ENCODE measurements around the gene TMC5.
A peak's percentile ranks its signal among the peaks of the same experiment; 100 is the strongest.

The TMC5 gene

DNA sequence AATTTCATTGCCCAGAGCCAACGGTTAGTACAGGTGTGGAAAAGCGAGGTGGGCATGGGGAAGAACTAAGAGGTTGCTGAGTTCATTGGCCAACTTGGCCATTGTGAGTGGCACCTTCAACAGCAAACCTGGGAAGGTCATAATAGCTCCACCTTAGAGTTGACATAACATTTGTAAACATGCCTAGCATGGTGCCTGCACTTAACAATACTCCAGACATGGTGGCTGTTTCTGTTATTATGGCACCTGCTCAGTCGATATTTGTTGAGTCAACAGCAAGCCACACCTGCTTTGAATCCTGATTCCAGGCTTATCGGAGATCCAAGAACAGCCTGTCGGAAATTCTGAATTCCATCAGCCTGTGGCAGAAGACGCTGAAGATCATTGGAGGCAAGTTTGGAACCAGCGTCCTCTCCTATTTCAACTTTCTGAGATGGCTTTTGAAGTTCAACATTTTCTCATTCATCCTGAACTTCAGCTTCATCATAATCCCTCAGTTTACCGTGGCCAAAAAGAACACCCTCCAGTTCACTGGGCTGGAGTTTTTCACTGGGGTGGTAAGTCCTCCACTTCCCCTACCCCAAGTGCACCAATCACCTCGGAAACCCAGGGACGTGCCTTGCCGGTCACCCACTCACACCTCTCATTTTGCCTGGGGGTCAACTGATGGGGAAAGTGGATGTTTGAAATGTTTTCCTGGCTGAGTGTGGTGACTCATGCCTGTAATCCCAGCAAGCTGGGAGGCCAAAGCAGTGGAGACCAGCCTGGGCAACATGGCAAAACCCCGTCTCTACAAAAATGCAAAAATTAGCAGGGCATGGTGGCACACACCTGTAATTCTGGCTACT lies 46.0 kb downstream of the TMC5 start:
- no peak for DNase-seq

DNA sequence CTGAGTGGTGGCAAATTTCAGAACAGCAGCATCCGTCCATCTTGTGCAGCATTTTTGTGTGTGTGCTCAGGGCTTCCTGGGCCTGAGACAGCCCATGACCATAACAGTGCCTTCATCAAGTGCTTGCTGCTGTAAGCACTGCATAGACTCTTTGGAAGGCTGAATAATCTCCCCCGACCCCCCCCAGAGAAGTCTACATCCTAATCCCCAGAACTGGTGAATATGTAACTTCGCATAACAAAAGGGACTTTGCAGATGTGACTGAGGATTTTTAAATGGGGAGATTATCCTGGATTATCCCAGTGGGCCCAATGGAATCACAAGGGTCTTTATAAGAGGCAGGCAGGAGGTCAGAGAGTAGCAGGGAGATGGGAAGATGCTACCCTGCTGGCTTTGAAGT lies 50.6 kb downstream of the TMC5 start:
- DNase-seq: no peak

DNA sequence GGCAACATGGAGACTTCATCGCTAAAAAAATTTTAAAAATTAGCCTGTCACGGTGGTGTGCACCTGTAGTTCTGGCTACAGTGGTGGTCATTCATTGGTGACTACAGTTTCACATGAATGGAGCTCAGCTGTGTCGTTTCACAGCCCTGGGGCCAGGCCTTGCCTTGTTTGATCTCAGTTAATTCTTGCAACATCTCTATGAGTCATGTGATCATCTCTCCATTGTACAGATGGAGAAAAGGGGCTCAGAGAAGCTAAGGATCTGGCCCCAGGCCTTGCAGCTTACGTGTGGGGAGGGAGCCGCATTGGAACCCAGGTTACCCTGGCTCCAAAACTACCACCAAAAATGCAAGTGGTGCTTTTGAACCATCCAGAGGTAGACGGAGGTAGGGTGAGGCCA lies 54.8 kb downstream of the TMC5 start:
- DNase-seq: no peak

DNA sequence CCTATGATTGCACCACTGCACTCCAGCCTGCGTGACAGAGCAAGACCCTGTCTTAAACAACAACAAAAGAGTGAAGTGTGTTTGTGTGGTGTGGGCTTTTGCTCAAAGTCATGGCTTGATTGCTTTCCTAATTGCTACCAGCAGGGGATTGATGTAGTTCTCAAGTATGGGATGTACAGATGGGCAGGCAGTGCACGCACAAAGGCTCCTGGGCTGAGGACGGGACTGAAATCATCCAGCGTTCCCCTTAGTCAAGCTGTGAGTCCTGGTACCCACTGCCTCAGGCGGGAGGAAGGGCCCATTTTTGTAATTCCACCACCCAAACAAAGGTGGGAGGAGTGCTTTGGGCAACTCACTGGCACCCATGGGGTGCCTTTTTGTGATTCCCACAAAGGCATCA lies 56.9 kb downstream of the TMC5 start:
- DNase-seq: no peak

DNA sequence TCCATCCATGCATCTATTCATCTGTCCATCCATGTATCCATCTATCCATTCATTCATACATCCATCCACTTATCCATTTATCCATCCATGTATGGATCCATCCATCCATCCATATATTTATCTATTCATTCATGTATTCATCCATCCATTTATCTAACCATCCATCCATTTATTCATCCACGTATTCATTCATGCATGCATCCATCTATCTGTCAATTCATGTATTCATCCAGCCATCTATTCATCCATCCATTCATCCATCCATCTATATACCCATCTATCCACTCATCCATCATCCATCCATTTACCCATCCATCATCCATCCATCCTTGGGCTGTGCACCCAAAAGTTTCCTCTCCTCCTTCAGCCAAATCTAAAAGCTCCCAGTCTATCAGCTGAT lies 60.8 kb downstream of the TMC5 start:
- DNase-seq: no peak

DNA sequence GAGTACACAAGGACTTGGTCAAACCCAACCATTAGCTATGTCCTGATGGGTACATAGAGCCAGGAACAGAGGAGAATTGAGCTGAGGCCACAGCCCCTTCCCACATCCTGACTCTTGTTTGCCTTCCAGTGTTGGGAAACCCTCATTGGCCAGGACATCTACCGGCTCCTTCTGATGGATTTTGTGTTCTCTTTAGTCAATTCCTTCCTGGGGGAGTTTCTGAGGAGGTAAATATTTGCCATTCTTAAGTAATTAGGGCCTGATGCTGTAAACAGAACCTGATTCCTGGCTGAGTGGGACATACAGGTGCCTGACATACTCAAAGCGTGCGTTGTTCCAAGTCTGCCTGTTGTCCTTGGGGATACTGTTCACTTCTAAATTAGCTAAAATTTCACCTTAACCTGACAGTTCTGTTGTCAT lies 61.6 kb downstream of the TMC5 start:
- no peak for DNase-seq

DNA sequence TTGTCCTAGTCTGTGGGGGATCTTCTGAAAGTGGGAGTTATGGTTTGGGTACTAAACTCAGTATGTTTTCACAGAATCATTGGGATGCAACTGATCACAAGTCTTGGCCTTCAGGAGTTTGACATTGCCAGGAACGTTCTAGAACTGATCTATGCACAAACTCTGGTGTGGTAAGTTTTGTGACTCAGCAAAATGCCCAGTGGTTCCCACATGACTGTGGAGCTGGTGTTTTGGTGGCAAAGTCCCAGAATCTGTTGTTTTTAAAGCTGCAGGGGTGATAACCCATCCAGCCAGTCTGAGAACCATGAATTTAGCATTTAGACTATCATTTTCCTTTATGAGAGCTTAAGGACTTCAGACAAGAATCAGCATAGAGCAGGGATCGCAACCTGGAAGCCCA lies 63.6 kb downstream of the TMC5 start:
- no peak for DNase-seq

DNA sequence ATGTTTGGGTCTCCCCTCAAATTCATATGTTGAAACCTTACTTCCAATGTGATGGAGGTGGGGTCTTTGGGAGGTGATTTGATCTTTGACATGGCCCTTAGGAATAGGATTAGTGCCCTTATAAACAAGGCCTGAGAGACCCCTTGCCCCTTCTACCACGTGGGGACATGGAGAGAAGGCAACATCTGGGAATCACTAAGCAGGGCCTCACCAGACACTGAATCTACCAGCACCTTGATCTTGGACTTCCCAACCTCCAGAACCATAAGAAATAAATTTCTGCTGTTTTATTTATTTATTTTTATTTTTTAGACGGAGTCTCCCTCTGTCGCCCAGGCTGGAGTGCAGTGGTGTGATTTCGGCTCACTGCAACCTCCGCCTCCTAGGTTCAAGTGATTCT lies 64.1 kb downstream of the TMC5 start:
- DNase-seq: no peak

DNA sequence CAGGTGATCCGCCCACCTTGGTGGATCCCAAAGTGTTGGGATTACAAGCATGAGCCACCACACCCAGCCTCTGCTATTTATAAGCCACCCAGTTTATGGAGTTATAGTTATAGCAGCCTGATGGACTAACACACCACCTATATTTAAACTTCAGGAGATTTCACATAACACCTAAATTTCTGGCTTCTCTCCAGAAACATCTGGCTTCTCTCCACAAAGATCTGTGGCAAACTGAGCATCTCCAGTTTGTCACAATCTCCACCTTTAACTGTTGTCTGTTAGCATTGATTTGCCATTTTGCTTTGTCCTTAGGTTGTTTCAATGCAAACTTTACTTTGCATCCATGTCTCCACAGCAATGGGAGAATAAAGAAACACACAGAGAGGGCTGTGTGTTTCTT lies 64.6 kb downstream of the TMC5 start:
- no peak for DNase-seq

DNA sequence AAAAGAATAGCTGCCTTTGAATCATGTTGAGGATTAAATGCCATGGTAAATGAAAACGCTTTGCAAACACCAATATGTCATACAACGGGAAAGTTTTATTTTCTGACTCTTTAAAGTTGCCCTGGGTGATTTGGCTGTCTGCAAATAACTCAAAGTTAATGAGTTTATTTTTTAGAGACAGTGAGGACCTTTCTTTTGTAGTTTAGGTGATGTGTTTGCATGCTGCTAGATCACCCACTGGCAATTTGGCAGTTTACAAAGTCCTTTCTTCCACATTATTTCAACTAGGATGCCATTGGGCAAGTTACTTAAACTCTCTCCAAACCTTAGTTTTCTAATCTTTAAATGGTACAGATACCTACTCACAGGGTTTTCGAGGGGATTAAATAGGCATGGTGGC lies 66.4 kb downstream of the TMC5 start:
- no peak for DNase-seq

DNA sequence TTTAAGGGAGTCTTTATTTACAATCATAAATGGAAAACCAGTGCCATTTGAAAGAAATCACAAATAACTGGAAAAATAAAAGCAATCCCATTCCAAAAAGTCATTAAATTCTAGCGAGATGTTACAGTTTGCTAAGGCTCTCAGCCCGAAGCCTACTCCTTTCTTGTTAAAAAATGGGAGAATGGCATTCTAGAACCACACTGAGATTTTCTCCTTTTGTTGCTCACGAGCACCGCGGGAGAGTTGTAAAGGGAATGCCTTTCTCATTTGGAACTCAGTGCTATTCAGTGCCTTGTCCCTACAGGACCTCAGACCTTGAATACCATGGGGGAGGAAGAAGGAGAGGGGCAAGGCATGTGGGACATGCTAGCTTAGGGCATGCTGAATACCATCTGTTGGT lies 67.9 kb downstream of the TMC5 start:
- DNase-seq: no peak

DNA sequence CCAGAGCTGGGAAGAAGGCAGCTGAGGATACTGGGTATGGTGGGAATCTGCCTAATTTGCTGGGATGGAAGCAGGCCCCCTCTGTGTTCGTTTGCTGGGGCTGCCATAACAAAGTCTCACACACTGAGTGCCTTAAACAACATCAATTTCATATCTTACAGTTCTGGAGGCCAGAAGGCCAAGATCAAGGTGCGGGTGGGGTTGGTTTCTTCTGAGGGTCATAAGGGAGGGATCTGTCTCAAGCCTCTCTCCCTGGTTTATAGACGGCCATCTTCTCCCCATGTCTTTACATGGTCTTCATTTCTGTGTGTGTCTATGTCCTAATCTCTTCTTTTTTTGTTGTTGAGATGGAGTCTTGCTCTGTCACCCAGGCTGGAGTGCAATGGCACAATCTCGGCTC lies 68.4 kb downstream of the TMC5 start:
- no peak for DNase-seq

DNA sequence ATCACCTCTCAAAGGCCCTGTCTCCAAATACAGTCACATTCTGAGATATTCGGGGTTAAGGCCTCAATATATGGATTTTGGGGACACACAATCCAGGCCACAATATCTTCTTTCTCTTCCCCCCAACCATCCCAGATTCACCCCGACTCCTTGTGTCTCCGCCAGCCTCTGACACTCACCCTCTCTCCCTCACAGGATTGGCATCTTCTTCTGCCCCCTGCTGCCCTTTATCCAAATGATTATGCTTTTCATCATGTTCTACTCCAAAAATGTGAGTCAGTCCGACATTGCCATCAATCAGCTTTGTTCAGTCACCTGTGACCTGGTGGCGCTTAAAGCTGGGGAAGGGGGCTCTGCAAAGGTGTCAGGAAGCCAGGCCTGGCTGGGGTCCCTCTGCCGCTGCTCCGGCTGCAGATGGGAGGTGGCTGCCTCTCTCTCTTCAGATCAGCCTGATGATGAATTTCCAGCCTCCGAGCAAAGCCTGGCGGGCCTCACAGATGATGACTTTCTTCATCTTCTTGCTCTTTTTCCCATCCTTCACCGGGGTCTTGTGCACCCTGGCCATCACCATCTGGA lies 69.2 kb downstream of the TMC5 start:
- no peak for DNase-seq

DNA sequence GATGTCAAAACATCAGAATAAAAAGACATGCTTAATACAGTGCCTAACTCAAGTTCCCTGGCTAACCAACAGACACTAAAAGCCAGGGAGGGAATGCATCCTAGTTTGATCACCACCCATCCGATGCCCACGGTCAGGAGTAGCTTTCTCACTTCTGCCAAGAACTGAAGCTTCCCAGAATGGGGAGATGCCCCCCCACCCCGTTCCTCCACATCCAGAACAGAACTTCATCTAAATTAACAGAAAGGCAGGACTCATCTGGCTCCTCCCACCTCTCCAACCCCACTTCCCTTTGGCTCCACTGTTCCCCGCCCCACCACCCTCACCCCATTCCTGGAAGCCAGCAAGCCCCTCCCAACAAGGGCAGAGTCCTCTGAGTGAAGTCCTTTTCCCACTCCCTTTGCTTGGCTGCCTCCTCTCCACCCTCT lies 70.5 kb downstream of the TMC5 start:
- no peak for DNase-seq

DNA sequence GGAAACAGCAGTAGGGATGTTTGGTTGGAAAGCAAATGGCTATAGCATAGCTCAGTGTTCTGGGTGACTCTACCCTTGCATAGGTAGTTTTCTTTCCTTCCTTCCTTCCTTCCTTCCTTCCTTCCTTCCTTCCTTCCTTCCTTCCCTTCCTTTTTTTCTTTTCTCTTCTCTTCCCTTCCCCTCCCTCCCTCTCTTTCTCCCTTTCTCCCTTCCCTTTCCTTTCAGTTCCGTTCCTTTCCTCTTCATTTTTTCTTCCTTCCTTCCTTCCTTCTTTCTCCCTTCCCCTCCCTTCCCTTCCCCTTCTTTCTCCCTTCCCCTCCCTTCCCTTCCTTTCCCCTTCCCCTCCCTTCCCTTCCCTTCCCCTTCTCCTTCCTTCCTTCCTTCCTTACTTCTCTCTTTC lies 72.9 kb downstream of the TMC5 start:
- no peak for DNase-seq

DNA sequence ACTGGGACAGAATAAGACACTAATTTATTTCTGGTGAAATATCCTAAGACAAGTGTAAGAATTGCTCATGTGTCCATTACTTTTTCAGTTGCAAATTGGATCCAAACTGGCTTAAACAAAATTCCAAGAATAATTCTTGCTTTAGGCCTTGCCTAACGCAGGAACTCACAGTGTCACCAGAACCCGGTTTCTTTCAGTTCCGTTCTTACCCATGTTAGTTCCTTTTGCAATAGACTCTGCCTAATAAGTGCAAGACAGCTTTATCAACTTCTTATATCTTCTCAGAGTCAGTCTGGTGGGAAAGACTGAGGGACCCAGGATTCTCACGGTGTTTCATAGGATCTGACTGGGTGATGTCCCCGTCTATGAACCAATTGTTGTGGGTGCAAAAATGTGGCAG lies 79.5 kb downstream of the TMC5 start:
- no peak for DNase-seq

DNA sequence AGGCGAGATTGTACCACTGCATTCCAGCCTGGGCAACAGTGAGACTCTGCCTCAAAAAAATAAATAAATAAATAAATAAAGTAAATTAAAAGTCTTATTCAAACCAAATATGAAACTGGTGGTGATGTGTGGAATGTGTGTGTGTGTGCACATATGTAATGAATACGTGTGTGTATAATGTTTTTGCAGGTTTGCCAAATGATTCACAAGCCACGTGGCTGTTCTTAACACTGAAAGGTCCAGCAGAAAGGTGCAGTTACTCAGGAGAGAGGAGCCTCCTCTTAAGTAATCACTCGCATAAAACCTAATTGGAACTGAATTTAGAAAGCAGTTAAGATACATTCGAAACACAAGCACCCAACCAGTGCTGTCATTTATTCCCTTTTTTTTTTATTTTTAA lies 81.3 kb downstream of the TMC5 start:
- no peak for DNase-seq

DNA sequence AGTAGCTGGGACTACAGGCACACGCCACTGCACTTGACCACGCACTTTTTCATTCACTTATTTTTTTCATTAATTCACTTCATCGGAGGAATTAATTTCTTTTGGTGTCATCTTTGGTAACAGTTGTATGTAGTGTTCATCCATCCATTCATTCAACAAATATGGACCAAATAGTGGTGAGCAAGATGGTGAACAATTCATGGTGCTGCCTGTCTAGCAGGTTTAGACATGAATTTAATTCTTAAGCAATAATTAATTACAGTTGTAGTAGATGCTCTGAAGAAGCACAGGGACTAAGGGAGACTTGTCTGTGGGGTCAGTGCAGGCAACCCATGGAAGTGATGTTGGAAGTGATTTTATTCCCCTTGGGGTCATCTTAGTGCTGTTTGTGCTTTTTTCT lies 81.8 kb downstream of the TMC5 start:
- no peak for DNase-seq

DNA sequence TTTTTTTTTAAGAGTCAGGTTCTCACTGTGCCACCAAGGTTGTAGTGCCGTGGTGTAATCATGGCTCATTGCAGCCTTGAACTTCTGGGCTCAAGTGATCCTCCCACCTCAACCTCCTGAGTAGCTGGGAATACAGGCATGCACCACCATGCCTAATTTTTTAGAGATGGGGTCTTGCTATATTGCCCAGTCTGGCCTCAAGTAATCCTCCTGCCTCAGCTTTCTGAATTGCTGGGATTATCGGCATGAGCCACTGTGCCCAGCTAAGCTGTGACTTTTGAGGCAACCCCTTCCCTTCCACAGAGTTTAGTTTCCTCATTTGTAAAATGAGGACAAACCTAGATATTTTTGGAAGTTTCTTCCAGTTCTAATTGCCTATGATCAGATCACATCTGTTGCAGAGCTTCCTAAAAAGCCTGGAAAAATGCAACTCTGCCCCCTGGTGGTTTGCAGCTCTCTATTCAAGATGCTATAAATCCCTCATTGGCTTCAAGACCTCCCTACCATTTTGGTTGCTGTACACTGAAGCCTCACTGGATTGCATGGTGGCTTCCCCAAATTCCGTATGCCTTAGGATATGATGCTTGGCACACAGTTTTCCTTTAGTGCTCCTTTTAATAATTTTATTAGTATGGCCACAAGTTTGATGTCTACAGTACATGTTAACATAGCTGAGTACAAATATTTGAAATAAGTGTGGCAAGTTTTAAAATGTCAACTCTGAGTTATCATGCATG lies 84.9 kb downstream of the TMC5 start:
- DNase-seq: peak in 1 of 2 experiments; percentile 10

DNA sequence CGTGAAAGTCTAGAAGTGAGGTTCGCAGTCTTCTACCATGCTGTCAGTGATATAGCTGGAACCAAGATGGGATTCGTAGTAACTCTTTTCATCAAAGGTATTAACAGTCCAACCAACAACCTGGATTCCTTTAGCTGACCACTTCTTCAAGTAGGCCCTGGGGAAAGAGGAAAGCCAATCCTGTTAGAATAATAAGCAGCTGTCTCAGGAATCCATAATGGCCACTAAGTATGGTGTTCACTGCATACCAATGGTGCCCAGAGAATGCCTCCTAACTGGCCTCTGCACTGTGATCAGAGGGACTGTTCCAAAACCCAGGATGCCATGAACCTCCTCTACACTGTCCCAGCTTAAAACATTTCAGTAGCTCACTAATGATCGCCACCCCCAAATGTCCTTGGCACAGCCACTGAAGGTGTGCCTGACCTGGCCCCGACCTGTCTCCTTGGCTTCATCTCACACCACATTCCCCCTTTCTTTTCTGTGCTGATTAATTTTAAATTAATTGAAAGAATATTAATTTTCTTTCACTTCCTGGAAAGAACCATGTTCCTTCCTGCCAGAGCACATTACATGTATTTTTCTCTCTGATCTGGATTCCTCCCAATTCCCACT lies 85.9 kb downstream of the TMC5 start:
- no peak for DNase-seq

DNA sequence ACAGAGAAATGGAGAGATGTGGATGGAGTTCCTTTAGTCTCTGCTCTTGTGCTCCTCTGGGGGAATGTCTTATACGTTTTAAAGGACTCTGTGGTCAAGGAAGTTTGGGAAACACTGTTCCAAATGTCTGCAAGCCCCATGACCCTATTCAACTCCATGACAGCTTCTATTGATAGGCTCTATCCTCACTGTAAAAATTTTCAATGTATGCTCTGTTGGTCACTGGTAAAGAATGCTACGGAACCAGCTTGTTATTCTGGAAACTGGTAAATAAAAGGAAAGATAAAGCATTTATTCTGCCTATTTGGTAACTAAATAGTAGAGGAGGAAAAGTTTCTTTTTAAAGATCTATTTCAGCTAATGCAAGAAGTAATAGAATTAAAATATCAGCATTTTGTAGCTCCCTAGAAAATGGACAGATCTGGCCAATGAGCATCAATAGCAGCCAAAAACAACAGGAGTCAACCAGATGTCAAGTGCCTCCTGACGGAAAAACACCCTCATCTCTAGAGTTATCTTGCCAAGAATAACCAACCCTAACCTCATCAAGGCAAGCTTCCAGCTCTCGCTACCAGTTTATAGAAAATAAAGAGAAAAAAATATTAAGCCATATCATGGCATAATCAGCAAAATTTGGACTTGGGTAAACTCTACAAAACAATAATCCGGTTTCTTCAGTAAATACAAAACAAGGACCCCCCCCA lies 88.1 kb downstream of the TMC5 start:
- no peak for DNase-seq

DNA sequence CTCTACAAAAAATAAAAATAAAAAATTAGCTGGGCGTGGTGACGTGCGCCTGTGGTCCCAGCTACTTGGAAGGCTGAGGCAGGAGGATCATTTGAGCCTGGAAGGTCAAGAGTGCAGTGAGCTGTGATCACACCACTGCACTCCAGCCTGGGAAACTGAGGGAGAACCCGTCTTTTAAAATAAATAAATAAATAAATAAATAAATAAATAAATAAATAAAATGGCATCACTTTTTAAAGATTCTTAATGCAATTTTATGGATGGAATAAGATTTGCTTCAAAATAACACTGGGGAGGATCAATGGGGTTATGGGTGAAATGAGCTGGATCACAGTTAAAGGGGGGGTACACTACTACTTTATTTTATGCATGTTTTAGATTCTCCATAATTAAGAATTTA lies 89.3 kb downstream of the TMC5 start:
- DNase-seq: no peak

DNA sequence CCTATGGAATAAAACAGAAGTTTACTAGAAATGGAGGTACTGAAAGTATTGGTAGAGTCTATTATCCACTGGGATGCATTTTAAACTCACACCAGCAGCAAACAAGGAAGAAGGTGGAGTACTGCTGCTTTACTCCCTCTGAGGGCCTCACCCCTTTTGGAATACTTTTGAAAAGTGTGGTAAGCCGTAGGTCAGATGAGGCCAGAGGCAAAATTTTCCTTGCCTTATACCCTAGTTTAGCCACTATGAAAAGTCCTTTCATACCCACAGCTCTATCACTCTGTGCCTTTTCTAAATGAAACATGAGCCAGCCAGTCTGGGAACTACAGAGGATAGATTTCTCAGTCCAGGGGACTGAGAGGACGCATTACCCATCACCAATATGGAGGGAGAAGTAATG lies 90.2 kb downstream of the TMC5 start:
- no peak for DNase-seq
